GM12878 (cell line): ENCODE data around the gene ATOSA. TPM values are rescaled to one million over a fixed set of nuclear protein-coding genes. Genes with fewer than 3 reads are reported as not detected.

Source experiments
- ATAC-seq: fragments of 200-7000 bp; cut with Tn5 transposase; 3 replicates; pipeline ENCODE4 v1.9.1; 2020; ENCODE audit warnings: mild to moderate bottlenecking, moderate library complexity
- BruUV-seq: library from RNA; stranded (reverse); fragments of 400-500 nt; replicated peaks from 2 replicates; lab custom pipeline; 2021; lab: Mats Ljungman, UMichigan
- CTCF ChIA-PET: fragments of 300-600 bp; sonication (Branson Sonifier 250); formaldehyde crosslinking; extraction: SDS; loops from one replicate; lab custom pipeline; 2021; ENCODE audit warnings: inconsistent platforms; lab: Yijun Ruan, JAX
- POLR2A ChIA-PET: fragments of 350-600 bp; formaldehyde crosslinking; extraction: SDS; loops from one replicate; lab custom pipeline; 2021; ENCODE audit warnings: inconsistent platforms; lab: Charles Lee
- RAD21 ChIA-PET: fragments of 300-600 bp; sonication (Branson Sonifier 250); formaldehyde crosslinking; loops from one replicate; lab custom pipeline; 2023; ENCODE audit warnings: antibody characterized with exemption; ENCODE audit not compliant: unreplicated experiment; lab: Charles Lee
- SMC1A ChIA-PET: fragments of 300-600 bp; sonication (Branson Sonifier 250); formaldehyde crosslinking; loops from one replicate; lab custom pipeline; 2023; ENCODE audit not compliant: unreplicated experiment, uncharacterized antibody; lab: Charles Lee
- DNase-seq: peaks from one replicate; pipeline ENCODE4 v3.0.0-alpha.2; 2011; ENCODE audit warnings: low read depth, low spot score
- FAIRE-seq: peaks from 3 replicates; lab custom pipeline; 2011; peaks lifted over from hg19 to GRCh38; lab: Jason Lieb, UNC
- H2AFZ ChIP-seq: 2 replicates; pipeline ENCODE4 v1.6.0; 2011; ENCODE audit warnings: low read depth, low read length, control low read depth; ENCODE audit not compliant: control insufficient read depth
- H3K27ac ChIP-seq: 2 replicates; pipeline ENCODE4 v1.5.1; 2011; ENCODE audit warnings: control low read depth; ENCODE audit not compliant: control insufficient read depth, insufficient read depth
- H3K27me3 ChIP-seq, 2 experiments: replicated peaks in 1 of 2; 2 replicates each; pipeline versions ENCODE4 v1.6.0 to v1.6.1; 2011; ENCODE audit warnings: low read length in 1 of 2; ENCODE audit not compliant: control insufficient read depth in 2 of 2, insufficient read depth in 2 of 2
- H3K36me3 ChIP-seq, 2 experiments: 2 replicates each; pipeline ENCODE4 v1.5.1; 2011; ENCODE audit warnings: low read length in 1 of 2; ENCODE audit not compliant: control insufficient read depth in 2 of 2, insufficient read depth in 2 of 2
- H3K4me1 ChIP-seq: 2 replicates; pipeline ENCODE4 v1.6.1; 2011; ENCODE audit warnings: mild to moderate bottlenecking, low read length, moderate library complexity, mixed read lengths; ENCODE audit not compliant: control insufficient read depth, insufficient read depth
- H3K4me2 ChIP-seq: 2 replicates; pipeline ENCODE4 v1.6.0; 2011; ENCODE audit warnings: control low read depth; ENCODE audit not compliant: control insufficient read depth, insufficient read depth
- H3K4me3 ChIP-seq: fragments of 200-600 bp; sonication (generic); 2 replicates; pipeline ENCODE4 v1.5.1; 2016
- H3K79me2 ChIP-seq: 2 replicates; pipeline ENCODE4 v1.6.0; 2011; ENCODE audit warnings: low read length; ENCODE audit not compliant: control insufficient read depth, insufficient read depth
- H3K9ac ChIP-seq: 2 replicates; pipeline ENCODE4 v1.8.0; 2011; ENCODE audit warnings: low read length, control low read depth, mixed read lengths; ENCODE audit not compliant: control insufficient read depth, insufficient read depth
- H3K9me3 ChIP-seq: replicated peaks from 3 replicates; pipeline ENCODE4 v1.5.1; 2011; ENCODE audit warnings: mild to moderate bottlenecking, low read length; ENCODE audit not compliant: control insufficient read depth, insufficient read depth
- H4K20me1 ChIP-seq: 2 replicates; pipeline ENCODE4 v1.6.0; 2011; ENCODE audit not compliant: control insufficient read depth, insufficient read depth
- BHLHE40 ChIP-seq, 2 experiments: fragments of 450-650 bp in 1 of 2; IDR thresholded peaks; 2 replicates each; pipeline ENCODE4 v1.6.1; 2011 to 2017; ENCODE audit warnings: low read depth in 2 of 2, borderline replicate concordance in 1 of 2, improper control_type of control experiment in 1 of 2, low read length in 1 of 2, mild to moderate bottlenecking in 1 of 2
- FOXM1 ChIP-seq: IDR thresholded peaks from 2 replicates; pipeline ENCODE4 v1.6.1; 2012; ENCODE audit warnings: low read depth, mild to moderate bottlenecking, inconsistent platforms, low read length, moderate library complexity
- IRF4 ChIP-seq: IDR thresholded peaks from 2 replicates; pipeline ENCODE4 v1.6.1; 2011; ENCODE audit warnings: low read depth, low read length
- KAT2A ChIP-seq: conservative IDR thresholded peaks from 2 replicates; pipeline ENCODE4 v1.6.1; 2011; ENCODE audit warnings: low read depth, low read length; ENCODE audit not compliant: control insufficient read depth
- MXI1 ChIP-seq: fragments of 150-350 bp; IDR thresholded peaks from 2 replicates; pipeline ENCODE4 v1.6.1; 2011; ENCODE audit warnings: low read depth, mild to moderate bottlenecking, inconsistent platforms, low read length, improper control_type of control experiment
- NFYB ChIP-seq: IDR thresholded peaks from 2 replicates; pipeline ENCODE4 v1.6.1; 2011; ENCODE audit warnings: low read depth, mild to moderate bottlenecking, low read length, improper control_type of control experiment, moderate library complexity; ENCODE audit not compliant: insufficient read depth
- RAD51 ChIP-seq: fragments of 450-650 bp; IDR thresholded peaks from 2 replicates; pipeline ENCODE4 v1.6.1; 2016; ENCODE audit warnings: moderate library complexity, mild to moderate bottlenecking, inconsistent platforms
- WGBS: methylation state at CpG from one replicate; pipeline ENCODE4 v1.1.6; 2016; ENCODE audit warnings: low lambda C conversion rate; ENCODE audit not compliant: insufficient replicate concordance, insufficient coverage; ENCODE audit errors: missing lambda C conversion rate; 5-methylcytosine and 5-hydroxymethylcytosine counted together
- in situ Hi-C: fragments of 300-500 bp; cut with MboI; formaldehyde crosslinking; loops from 9 replicates; pipeline ENCODE4 v1.14.3; 2018; ENCODE audit warnings: mixed read lengths
- intact Hi-C: fragments of 100-400 bp; cut with micrococcal nuclease; formaldehyde crosslinking; loops from one replicate; pipeline ENCODE4 v1.14.2; 2022; ENCODE audit not compliant: unreplicated experiment
- polyA plus RNA-seq, 11 experiments: library from polyadenylated mRNA; depleted of rRNA in 4 of 11; unstranded in 6 of 11; stranded (reverse) in 5 of 11; fragments of >200 nt; fragmentation: Nextera tagmentation in 4 of 11; fragmentation: Illumina TruSeq in 1 of 11; extraction: Ambion mirVana in 4 of 11; extraction: Trizol in 1 of 11; gene quantifications; 1 replicate in 1 of 11; 2 replicates in 10 of 11; pipeline versions ENCODE4 v1.2.1 to v1.2.3, GENCODE V29; 2011 to 2016; ENCODE audit warnings: inconsistent platforms in 2 of 11, missing spikeins in 2 of 11, low read depth in 1 of 11
- total RNA-seq, 4 experiments: library from RNA; depleted of rRNA in 3 of 4; stranded (reverse); fragments of >200 nt in 3 of 4; fragmentation: Illumina TruSeq in 1 of 4; extraction: Trizol in 1 of 4; gene quantifications; 2 replicates each; pipeline versions ENCODE4 v1.2.1 to v1.2.3, GENCODE V29; 2013 to 2021
- TF ChIP-seq, protein P1 (sequence below): fragments of 450-650 bp; IDR thresholded peaks from 2 replicates; pipeline ENCODE4 v1.6.1; 2014; ENCODE audit warnings: mild to moderate bottlenecking
- TF ChIP-seq, protein P2 (sequence below): fragments of 450-650 bp; IDR thresholded peaks from 2 replicates; pipeline ENCODE4 v1.6.1; 2016; ENCODE audit warnings: mild to moderate bottlenecking, moderate library complexity, borderline replicate concordance

ATOSA gene
- total and polyA plus RNA-seq, 10 of the 15 experiments (the other 5 are each of a cell fraction or from before 2014, with no cell fraction given): 6.8 to 24.3 (median 14.6) TPM

GRCh38 chr15:52651868-52652267, 27.3 kb downstream of the ATOSA start:
- RAD21 ChIA-PET: no interaction called here
- no peaks in the 10 kb centered on the region for H3K79me2 ChIP-seq
- no peak for TF ChIP-seq FOXM1
- no peak for TF ChIP-seq RAD51
- TF ChIP-seq, protein P1, sequence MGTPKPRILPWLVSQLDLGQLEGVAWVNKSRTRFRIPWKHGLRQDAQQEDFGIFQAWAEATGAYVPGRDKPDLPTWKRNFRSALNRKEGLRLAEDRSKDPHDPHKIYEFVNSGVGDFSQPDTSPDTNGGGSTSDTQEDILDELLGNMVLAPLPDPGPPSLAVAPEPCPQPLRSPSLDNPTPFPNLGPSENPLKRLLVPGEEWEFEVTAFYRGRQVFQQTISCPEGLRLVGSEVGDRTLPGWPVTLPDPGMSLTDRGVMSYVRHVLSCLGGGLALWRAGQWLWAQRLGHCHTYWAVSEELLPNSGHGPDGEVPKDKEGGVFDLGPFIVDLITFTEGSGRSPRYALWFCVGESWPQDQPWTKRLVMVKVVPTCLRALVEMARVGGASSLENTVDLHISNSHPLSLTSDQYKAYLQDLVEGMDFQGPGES: no peak
- peak; percentile 40; the same call in 1 of the 2 replicates for TF ChIP-seq NFYB
- no peak for TF ChIP-seq KAT2A
- TF ChIP-seq, all 136 proteins: peak for 1
- POLR2A ChIA-PET: interaction anchor here (1.0 kb wide), 1 partner anchor 11 kb away, joined by 3 read pairs; no protein-coding TSS in a partner anchor
- CTCF ChIA-PET: interaction anchor here (0.8 kb wide), 1 partner anchor 35 kb away, joined by 3 read pairs; no protein-coding TSS in a partner anchor
- no peak overlapping the region for H3K4me2 ChIP-seq
- no peaks in the 10 kb centered on the region for H3K27me3 ChIP-seq
- SMC1A ChIA-PET: interaction anchor here (1.0 to 2.1 kb wide), 2 partner anchors 10 to 21 kb away, joined by 3 to 4 read pairs; no protein-coding TSS in a partner anchor
- no peak overlapping the region for H3K27ac ChIP-seq
- H3K4me1 ChIP-seq: no peaks in the 10 kb centered on the region
- DNase-seq (no peak), ATAC-seq (no peak), FAIRE-seq (no peak)
- 93% methylated on average over 8 of the region's 8 CpGs for WGBS
- in situ Hi-C loops (no loop called here), intact Hi-C loops (no loop called here)
- no peak overlapping the region for H2AFZ ChIP-seq
- H3K9ac ChIP-seq: no peak overlapping the region
- H4K20me1 ChIP-seq: no peaks in the 10 kb centered on the region
- BruUV-seq: no TSS peak
- no peak overlapping the region for H3K4me3 ChIP-seq
- peaks cover 0 to 13% of the 10 kb centered on the region in 2 experiments; a peak in 1 of 4 replicates for H3K36me3 ChIP-seq
- H3K9me3 ChIP-seq: no peaks in the 10 kb centered on the region

- intact Hi-C loops (no loop called here), in situ Hi-C loops (no loop called here)
- TF ChIP-seq IRF4 (no peak), BHLHE40 (IDR thresholded peaks at IDR 0.05; ENCODE audit: borderline replicate concordance in 1 of 2, low read depth in 2 of 2, low read length in 1 of 2) (no peak), MXI1 (no peak)
- TF ChIP-seq, protein P2, sequence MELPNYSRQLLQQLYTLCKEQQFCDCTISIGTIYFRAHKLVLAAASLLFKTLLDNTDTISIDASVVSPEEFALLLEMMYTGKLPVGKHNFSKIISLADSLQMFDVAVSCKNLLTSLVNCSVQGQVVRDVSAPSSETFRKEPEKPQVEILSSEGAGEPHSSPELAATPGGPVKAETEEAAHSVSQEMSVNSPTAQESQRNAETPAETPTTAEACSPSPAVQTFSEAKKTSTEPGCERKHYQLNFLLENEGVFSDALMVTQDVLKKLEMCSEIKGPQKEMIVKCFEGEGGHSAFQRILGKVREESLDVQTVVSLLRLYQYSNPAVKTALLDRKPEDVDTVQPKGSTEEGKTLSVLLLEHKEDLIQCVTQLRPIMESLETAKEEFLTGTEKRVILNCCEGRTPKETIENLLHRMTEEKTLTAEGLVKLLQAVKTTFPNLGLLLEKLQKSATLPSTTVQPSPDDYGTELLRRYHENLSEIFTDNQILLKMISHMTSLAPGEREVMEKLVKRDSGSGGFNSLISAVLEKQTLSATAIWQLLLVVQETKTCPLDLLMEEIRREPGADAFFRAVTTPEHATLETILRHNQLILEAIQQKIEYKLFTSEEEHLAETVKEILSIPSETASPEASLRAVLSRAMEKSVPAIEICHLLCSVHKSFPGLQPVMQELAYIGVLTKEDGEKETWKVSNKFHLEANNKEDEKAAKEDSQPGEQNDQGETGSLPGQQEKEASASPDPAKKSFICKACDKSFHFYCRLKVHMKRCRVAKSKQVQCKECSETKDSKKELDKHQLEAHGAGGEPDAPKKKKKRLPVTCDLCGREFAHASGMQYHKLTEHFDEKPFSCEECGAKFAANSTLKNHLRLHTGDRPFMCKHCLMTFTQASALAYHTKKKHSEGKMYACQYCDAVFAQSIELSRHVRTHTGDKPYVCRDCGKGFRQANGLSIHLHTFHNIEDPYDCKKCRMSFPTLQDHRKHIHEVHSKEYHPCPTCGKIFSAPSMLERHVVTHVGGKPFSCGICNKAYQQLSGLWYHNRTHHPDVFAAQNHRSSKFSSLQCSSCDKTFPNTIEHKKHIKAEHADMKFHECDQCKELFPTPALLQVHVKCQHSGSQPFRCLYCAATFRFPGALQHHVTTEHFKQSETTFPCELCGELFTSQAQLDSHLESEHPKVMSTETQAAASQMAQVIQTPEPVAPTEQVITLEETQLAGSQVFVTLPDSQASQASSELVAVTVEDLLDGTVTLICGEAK: no peak
- ChIA-PET CTCF (interaction anchor here (0.5 to 1.1 kb wide), 3 partner anchors 14 to 143 kb away, joined by 3 to 4 read pairs (median 3); no protein-coding TSS in a partner anchor), SMC1A (interaction anchor here (0.9 to 2.1 kb wide), 4 partner anchors 10 to 84 kb away, joined by 3 to 4 read pairs (median 3); no protein-coding TSS in a partner anchor), RAD21 (interaction anchor here (0.7 kb wide), 1 partner anchor 389 kb away, joined by 3 read pairs; no protein-coding TSS in a partner anchor), POLR2A (interaction anchor here (1.0 kb wide), 1 partner anchor 11 kb away, joined by 3 read pairs; no protein-coding TSS in a partner anchor)
- Histone ChIP-seq H3K27ac (no peak overlapping the region), H4K20me1 (no peaks in the 10 kb centered on the region), H3K79me2 (no peaks in the 10 kb centered on the region), H3K9me3 (no peaks in the 10 kb centered on the region), H3K27me3 (no peaks in the 10 kb centered on the region), H3K36me3 (peaks cover 0 to 13% of the 10 kb centered on the region in 2 experiments; a peak in 2 of 4 replicates), H2AFZ (no peak overlapping the region), H3K9ac (no peak overlapping the region), H3K4me1 (no peaks in the 10 kb centered on the region), H3K4me3 (no peak overlapping the region), H3K4me2 (no peak overlapping the region)
- no peak for FAIRE-seq
- no TSS peak for BruUV-seq
- 100% methylated on average over 1 of the region's 1 CpG for WGBS
- no peak for DNase-seq
- ATAC-seq: no peak
Measured at GRCh38 chr15:52651114-52651513, 28.1 kb downstream of the ATOSA start.
